Stimulated activated CD8-positive, alpha-beta memory T cell treated with anti-CD3 and anti-CD28 coated beads, Interleukin-15, amount 100 ng/mL, for 48 hours (primary cell): ENCODE data around the gene COMT.

Experiments used
- DNase-seq, 2 donors: peaks; one replicate each; pipeline ENCODE4 v3.0.0-alpha.2; 2020; ENCODE audit warnings: low read depth in 2 of 2

COMT gene

GRCh38 chr22:19970031-19970478 lies 28.5 kb downstream of the COMT start:
- no peak for DNase-seq

DNA sequence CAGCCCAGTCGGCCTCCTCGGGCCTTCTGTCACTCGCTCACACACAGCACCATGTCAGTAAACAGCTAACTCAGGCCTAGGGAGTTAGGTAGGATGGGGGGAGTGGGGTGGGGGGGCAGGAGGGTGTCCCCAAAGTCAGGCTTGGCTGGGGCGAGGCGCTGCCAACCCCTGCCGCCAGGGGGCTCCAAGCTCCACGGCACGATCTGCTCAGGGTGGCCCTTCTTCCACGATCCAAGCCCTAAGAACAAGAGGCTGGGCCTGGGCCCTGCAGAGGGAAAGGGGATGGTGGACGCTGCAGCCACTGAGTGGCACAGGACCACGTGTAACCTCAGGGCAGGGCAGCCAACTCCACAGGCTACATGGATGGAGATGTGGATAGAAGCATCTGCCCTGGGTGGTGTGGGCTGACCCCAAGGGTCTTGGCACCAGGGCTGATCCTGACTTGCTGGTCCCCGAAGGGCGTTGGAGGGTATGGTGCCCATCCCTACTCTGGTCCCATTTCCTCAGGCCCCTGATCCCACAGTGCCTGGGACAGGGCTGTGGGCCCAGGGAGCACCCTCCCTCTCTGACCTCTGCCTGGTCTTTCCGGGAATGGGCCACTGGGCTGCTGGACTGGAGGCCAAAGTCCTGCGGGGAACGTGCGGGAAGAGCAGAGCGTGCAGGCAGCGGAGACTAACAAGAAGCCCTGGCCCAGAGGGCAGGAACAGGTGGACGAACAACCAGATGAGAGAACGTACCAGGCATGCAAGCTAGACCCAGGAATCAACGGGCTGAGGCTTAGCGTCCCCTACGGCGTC lies 29.1 kb downstream of the COMT start:
- DNase-seq = peak; percentile 57 to 64

- DNase-seq = no peak
These were observed 29.9 kb downstream of the COMT start for GRCh38 chr22:19971276-19972124.

GRCh38 chr22:19972251-19972650 lies 30.7 kb downstream of the COMT start:
- DNase-seq = no peak

- no peak for DNase-seq
These were observed 31.3 kb downstream of the COMT start for GRCh38 chr22:19972652-19973550.

- no peak for DNase-seq
These were observed 32.1 kb downstream of the COMT start for GRCh38 chr22:19973551-19974267.

GRCh38 chr22:19974268-19974861 lies 32.8 kb downstream of the COMT start:
- no peak for DNase-seq

- no peak for DNase-seq
These were observed 33.5 kb downstream of the COMT start for GRCh38 chr22:19974935-19975706.

DNA sequence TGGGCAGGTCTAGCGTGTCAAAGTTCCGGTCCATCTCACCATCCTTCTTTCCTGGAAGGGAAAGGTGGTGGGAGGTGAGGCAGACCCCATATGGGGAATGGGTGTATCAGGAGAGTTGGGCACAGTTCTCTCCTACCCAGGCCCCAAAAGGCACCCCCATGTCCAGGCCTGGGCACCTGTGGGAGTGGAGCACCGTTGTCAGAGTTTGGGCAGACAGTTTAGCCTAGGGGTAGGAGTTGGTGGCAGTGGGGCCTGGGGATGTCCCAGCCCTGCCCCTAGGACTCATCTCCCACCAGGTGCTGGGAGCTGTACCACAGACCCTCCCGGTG lies 34.1 kb downstream of the COMT start:
- no peak for DNase-seq

DNA sequence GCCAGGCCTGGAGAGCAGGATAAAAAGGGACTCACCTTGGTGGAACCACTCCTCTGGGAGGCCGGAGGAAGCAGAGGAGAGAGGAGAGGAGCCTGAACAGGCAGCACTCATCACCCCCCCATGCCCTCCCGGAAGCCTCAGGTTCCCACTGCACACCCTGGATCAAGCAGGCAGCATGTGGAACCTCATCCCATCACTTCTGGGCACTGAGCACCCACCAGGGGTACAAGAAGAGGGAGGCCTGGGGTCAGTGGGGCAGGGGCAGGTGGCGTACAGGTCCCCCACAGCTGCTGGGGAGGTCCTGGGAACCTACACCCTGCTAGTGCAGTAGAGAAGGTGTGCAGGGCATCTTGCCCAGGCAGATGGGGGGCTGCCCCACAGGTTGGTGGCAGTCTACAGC lies 35.1 kb downstream of the COMT start:
- DNase-seq = no peak

- no peak for DNase-seq
These were observed 36.0 kb downstream of the COMT start for GRCh38 chr22:19977296-19978243.

GRCh38 chr22:19978748-19979147 lies 37.2 kb downstream of the COMT start:
- no peak for DNase-seq

GRCh38 chr22:19979712-19980493 lies 38.3 kb downstream of the COMT start:
- DNase-seq = no peak

- no peak for DNase-seq
These were observed 39.2 kb downstream of the COMT start for GRCh38 chr22:19980766-19981165.

- DNase-seq = no peak
These were observed 39.8 kb downstream of the COMT start for GRCh38 chr22:19981171-19981960.

- DNase-seq = no peak
These were observed 40.7 kb downstream of the COMT start for GRCh38 chr22:19981961-19982920.
